ENCODE measurements around the gene HADHB.
"Not testable (repeated sequence)": the region's sequence is repeated elsewhere in the genome, so short reads cannot be mapped to it uniquely, and the experiment has no call there.

The HADHB gene

GRCh38 chr2:26245810-26246209 is 1.1 kb downstream of the HADHB start:
- no peak for DNase-seq

DNA sequence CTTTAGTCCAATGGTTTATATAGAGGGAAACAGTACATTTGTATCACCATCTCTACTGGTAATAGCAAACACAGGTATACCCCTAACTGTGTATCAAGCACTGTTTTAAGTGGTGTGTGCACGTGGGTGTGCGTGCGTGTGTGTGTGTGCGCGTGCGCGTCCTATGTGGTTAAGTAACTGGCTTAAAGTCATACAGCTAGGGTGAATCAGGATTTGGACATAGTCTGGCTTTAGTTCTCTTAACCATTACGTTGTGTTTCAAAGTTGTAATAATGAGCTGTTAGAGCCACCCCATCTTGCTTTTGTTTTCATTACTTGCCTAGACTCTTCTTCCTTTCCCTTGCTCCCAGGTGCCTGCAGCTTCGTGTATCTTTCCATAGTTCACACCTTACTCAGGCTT is 2.1 kb downstream of the HADHB start:
- DNase-seq: peak; percentile 8

- no peak for DNase-seq
These were observed 4.9 kb downstream of the HADHB start for GRCh38 chr2:26249625-26250024.

DNA sequence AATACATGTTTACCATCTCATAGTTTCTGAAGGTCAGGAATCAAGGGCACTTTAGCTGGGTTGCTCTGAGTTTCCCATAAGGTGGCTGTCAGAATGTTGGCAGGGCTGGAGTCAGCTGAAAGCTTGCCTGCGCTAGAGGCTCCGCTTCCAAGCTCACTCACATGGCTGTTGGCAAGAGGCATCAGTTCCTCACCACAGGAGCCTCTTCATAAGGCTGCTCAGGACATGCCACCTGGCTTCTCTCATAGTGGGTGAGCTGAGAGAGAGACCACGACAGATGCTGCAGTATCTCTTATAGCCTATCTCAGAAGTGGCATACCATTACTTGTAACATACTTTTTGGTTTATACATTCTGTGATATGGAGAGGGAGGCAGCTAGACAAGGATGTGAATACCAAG is 7.2 kb downstream of the HADHB start:
- DNase-seq: no peak

DNA sequence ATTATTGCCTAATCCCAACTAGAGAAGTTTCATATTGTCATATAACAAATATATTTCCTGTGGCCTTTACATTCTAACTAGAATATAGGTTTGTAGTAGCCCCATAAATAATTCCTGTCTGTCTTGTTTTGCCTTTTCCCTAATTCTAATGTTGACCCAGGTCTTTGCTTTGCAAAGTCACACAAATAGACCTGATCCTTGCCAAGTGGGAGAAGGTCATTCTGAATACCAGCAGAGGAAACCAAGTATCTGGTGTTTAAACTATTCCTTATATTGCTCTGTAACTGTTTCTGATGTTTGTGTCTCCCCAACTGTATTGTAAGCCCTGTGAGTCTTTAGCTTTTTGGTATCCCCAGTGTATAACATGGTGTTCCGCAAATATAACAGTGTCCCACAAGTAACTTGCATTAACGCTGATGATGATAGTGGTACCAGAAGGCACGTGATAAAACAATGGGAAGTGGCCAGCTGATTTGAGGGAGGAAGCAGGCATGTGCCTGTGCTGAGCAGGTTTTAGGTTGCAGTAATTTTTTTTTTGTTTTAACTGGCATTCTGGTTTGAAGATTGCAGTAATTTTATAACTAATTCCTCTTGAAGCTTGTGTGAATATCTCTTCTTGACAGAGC is 11.1 kb downstream of the HADHB start:
- no peak for DNase-seq

- not testable (repeated sequence) for DNase-seq
These were observed 14.1 kb downstream of the HADHB start for GRCh38 chr2:26258836-26259235.

- no peak for DNase-seq
These were observed 23.5 kb downstream of the HADHB start for GRCh38 chr2:26268213-26268612.

- not testable (repeated sequence) for DNase-seq
These were observed 24.1 kb downstream of the HADHB start for GRCh38 chr2:26268670-26269385.

DNA sequence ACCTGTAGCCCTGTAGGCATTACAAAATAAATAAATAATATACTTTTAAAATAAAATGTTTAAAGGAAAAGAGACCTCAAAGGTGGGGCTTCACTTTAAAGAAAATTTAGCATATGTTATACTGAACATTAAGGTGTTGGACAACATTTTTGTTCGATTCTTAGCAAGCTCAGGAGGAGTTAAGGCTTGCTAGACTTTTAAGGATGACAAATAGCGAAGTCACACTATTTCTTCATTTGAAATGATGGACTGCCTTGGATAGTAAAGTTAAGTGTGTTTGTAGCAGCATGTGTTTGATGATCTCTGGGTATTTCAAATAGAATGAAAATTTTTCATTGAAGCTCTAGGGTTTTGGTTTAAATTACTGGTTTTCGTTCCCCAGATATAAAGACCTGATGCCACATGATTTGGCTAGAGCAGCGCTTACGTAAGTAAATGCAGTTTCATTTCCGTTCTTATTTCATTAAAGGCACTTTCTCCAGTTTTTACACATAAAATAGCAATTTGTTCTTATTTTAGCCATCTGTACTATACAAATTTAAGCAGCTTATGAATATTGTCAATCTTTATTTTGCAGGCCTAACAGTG is 24.9 kb downstream of the HADHB start:
- no peak for DNase-seq

- DNase-seq: no peak
These were observed 25.6 kb downstream of the HADHB start for GRCh38 chr2:26270373-26270772.

GRCh38 chr2:26273501-26273900 is 28.8 kb downstream of the HADHB start:
- no peak for DNase-seq

- DNase-seq: no peak
These were observed 29.4 kb downstream of the HADHB start for GRCh38 chr2:26274058-26274613.

- no peak for DNase-seq
These were observed 31.9 kb downstream of the HADHB start for GRCh38 chr2:26276484-26277227.

DNA sequence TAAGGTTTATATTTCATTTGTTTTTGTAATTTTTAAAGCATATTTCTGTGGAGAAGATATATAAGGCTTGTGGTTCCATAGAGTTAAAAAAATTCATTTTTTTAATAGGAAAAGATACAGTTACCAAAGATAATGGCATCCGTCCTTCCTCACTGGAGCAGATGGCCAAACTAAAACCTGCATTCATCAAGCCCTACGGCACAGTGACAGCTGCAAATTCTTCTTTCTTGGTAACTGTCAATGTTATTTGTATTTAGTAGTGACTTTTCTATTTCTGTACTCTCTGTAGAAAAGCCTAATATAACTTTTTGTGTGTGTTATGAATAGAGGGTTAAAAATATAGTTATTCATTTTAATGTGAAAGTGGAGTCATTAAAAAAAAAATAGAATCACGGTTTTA is 35.1 kb downstream of the HADHB start:
- no peak for DNase-seq

GRCh38 chr2:26281226-26281625 is 36.5 kb downstream of the HADHB start:
- DNase-seq: no peak

DNA sequence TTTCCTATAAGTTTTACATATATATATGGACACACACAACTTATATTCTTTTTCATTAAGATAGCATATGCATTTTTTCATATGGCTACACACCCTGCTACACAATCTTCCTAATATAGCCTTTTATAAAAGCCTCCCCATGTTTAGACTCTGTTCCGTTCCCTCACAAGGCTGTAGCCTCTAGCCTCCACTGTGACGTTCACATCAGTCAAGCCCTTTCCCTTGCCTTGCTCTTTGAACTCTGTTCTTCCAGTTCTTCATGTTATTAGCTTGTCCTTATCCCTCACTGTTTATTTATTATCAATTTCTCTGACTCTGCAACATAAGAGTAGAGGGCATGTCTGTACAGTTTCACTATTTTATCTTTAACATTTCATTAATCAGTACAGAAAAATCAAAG is 38.9 kb downstream of the HADHB start:
- DNase-seq: no peak

- no peak for DNase-seq
These were observed 39.4 kb downstream of the HADHB start for GRCh38 chr2:26284132-26284531.

DNA sequence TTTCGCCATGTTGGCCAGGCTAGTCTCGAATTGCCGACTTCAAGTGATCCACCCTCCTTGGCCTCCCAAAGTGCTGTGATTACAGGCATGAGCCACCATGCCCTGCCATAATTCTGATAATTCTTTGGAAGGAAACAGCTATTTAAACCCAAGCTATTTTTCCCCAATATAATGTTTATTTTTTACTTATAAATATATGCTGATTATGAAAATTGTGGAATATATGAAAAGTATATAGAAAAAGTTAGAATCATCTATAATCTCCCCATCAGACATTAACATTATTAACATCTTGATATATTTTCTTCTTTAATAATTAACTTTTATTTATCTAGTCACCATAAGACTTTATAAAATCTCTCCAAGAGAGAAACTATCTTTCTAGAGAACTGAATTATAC is 41.2 kb downstream of the HADHB start:
- DNase-seq: no peak

GRCh38 chr2:26290001-26290400 is 45.3 kb downstream of the HADHB start:
- DNase-seq: no peak

DNA sequence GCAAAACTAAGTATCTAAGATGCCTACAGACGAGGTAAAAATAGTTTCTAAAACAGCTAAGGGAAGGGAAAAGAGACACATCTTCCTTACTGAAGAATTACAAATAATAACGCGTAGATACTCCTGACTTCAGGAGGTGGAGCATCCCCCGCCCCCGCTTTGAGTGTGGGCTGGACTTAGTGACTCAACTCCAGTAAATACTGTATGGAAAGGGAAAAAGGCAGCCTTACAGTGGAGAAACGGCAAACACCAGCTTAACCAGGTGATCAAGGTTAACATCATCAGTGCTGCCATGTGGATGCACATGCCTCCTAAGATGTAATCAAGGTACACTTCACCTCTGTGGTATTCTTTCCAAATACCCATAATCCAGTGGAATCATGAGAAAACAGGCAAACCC is 47.9 kb downstream of the HADHB start:
- DNase-seq: no peak

GRCh38 chr2:26295511-26295910 is 50.8 kb downstream of the HADHB start:
- DNase-seq: no peak

- DNase-seq: no peak
These were observed 52.3 kb downstream of the HADHB start for GRCh38 chr2:26297061-26297460.

- DNase-seq: no peak
These were observed 53.5 kb downstream of the HADHB start for GRCh38 chr2:26298286-26298637.

Data from stimulated activated CD4-positive, alpha-beta T cell treated with anti-CD3 and anti-CD28 coated beads, Interleukin-4, amount 100 ng/mL, for 24 hours (primary cell).